ENCODE results near the gene ADGRG1.
"Not testable (repeated sequence)": the region's sequence is repeated elsewhere in the genome, so short reads cannot be mapped to it uniquely, and the experiment has no call there.

ADGRG1 gene

DNA sequence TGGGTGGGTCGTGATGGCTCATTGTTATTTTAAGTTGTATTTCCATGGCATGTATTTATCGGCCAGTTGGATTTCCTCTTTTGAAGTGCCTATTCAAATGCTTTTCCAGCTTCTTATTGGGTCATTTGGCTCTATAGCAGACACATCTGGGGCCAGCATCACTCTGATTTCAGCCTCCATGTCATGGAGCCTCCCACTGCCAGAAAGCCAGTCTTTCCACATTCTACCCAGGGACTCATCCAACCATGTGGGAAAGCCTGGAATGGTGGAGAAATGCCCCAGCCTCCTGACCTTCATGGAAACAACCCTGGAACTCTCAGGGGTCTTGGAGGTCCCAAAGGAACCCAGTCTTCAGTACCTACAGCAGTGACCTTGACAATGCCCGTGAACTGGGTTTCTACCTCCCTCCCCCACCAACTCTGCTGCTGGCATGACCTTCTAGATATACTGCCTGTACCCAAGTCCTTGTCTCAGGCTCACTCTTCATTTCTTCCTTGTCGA, 33.8 kb upstream of the ADGRG1 start:
- no peak overlapping the region for H3K27ac ChIP-seq (ENCODE audit: low read length)
- no peaks in the 10 kb centered on the region for H3K4me1 ChIP-seq (ENCODE audit: control insufficient read depth in 1 of 2, insufficient read depth in 2 of 2, low read length in 2 of 2)
- no peaks in the 10 kb centered on the region for H3K36me3 ChIP-seq (ENCODE audit: control insufficient read depth in 1 of 2, insufficient read depth in 2 of 2, low read length in 2 of 2)
- H3K27me3 ChIP-seq (ENCODE audit: low read depth, low read length) = peaks cover 4% of the 10 kb centered on the region
- no peak overlapping the region for H3K4me3 ChIP-seq (ENCODE audit: low read depth in 1 of 2, low read length in 2 of 2)
- H3K9me3 ChIP-seq (ENCODE audit: control insufficient read depth in 1 of 2, low read length in 2 of 2) = peaks cover 3 to 8% of the 10 kb centered on the region in 2 donors

DNA sequence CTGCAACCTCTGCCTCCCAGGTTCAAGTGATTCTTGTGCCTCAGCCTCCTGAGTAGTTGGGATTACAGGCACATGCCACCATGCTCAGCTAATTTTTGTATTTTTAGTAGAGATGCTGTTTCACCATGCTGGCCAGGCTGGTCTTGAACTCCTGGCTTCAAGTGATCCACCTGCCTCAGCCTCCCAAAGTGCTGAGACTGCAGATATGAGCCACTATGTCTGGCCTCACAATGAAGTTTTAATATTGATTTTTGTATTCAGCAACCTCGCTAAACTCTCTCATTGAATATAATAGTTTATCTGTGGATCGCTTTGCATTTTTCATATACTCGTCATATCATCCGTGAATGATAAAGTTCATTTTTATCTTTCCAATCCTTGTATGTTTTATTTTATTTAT, 32.2 kb upstream of the ADGRG1 start:
- not testable (repeated sequence) for H3K27ac ChIP-seq (ENCODE audit: low read length); H3K36me3 ChIP-seq (ENCODE audit: control insufficient read depth in 1 of 2, insufficient read depth in 2 of 2, low read length in 2 of 2); H3K4me3 ChIP-seq (ENCODE audit: low read depth in 1 of 2, low read length in 2 of 2); H3K27me3 ChIP-seq (ENCODE audit: low read depth, low read length); H3K4me1 ChIP-seq (ENCODE audit: control insufficient read depth in 1 of 2, insufficient read depth in 2 of 2, low read length in 2 of 2); H3K9me3 ChIP-seq (ENCODE audit: control insufficient read depth in 1 of 2, low read length in 2 of 2)

DNA sequence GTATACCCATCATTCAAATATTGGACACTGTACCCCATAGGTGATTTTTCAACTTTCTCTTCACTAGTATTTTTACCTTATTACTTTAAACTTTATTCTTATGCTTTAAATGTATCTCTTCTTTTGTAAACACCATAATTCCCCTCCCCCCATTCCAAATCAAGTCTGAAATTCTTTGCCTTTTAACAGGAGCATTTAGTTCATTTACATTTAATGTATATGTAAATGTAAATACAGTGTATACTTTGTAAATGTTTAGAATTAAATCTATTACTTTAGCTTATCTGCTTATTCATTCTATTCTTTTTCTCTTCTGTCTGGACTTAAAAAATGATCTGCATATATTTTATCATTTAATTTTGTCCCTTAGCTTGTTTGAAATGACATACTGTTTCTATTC, 30.0 kb upstream of the ADGRG1 start:
- H3K9me3 ChIP-seq (ENCODE audit: control insufficient read depth in 1 of 2, low read length in 2 of 2) = peaks cover 3 to 8% of the 10 kb centered on the region in 2 donors
- no peaks in the 10 kb centered on the region for H3K4me1 ChIP-seq (ENCODE audit: control insufficient read depth in 1 of 2, insufficient read depth in 2 of 2, low read length in 2 of 2)
- H3K27me3 ChIP-seq (ENCODE audit: low read depth, low read length) = peaks cover 5% of the 10 kb centered on the region
- H3K27ac ChIP-seq (ENCODE audit: low read length) = no peak overlapping the region
- H3K36me3 ChIP-seq (ENCODE audit: control insufficient read depth in 1 of 2, insufficient read depth in 2 of 2, low read length in 2 of 2) = no peaks in the 10 kb centered on the region
- no peak overlapping the region for H3K4me3 ChIP-seq (ENCODE audit: low read depth in 1 of 2, low read length in 2 of 2)

DNA sequence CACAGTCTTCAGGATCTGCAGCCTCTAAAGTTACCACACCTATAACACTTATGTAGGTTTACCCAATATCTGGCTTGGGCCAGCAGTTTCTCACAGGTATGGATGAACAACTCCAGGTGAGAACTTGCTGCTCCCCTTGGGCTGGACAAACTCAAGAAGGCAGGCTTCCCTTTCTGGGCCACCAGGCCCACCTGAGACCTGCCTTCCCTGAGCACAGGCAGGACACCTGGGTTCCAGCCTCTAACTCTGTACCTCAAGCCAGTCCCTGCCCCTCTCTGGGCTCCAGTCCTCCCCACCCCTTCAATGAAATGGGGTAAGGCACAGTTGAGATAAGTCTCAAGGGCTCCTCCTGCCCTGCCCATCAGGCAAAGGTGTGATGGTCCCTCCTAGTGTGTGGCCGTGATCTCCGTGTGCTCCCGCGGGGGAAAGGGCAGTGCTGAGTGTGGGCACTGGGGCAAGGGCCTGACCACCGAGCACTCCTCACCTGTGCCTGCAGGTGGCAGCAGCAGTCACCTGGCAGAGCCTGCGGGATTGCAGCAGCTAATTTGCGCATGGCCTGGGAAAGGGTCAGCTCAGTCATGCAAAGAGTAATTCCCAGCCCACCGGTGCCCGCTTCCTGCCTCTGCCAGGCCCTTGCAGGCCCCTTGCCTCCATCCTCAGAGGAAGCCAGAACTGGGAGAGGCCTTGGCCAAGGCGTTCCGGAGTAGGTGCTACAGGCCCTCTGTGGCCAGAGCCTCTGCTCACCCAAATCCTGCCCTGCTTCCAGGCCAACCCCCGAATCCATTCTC, 28.2 kb upstream of the ADGRG1 start:
- Histone ChIP-seq H3K4me3 (ENCODE audit: low read depth in 1 of 2, low read length in 2 of 2) (no peak overlapping the region), H3K36me3 (ENCODE audit: control insufficient read depth in 1 of 2, insufficient read depth in 2 of 2, low read length in 2 of 2) (no peaks in the 10 kb centered on the region), H3K27me3 (ENCODE audit: low read depth, low read length) (peaks cover 5% of the 10 kb centered on the region), H3K9me3 (ENCODE audit: control insufficient read depth in 1 of 2, low read length in 2 of 2) (peaks cover 3 to 8% of the 10 kb centered on the region in 2 donors), H3K27ac (ENCODE audit: low read length) (no peak overlapping the region), H3K4me1 (ENCODE audit: control insufficient read depth in 1 of 2, insufficient read depth in 2 of 2, low read length in 2 of 2) (no peaks in the 10 kb centered on the region)

DNA sequence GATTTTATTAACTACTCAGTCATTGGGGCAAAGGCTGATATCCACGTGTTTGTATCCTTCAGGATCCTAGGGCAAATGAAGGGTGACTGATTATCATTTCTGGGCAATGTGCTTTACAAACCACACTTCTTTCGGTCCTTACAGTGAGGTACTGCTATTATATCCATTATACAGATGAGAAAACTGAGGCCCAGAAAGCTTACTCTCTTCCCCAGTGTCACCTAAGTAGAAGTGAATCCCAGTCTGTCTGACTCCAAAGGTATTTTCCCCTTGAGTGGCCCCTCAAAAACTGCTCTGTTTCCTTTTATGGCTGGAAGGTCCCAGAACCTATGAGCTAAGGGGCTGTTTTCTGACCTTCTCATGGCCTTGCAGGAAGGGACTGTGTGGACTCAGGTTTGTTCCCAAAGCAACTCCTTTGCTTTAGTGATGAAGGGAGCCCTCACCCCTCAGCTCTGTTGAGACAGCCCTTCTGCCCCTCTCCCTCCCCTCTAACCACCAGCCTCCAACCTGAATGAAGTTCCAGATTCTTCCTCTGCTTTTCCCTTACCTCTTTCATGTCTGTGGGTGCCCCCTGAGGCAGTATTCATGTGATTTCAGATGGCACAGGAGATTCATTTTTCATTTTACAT, 27.4 kb upstream of the ADGRG1 start:
- peaks cover 5% of the 10 kb centered on the region for H3K27me3 ChIP-seq (ENCODE audit: low read depth, low read length)
- H3K27ac ChIP-seq (ENCODE audit: low read length) = peak overlapping the region; percentile 45

DNA sequence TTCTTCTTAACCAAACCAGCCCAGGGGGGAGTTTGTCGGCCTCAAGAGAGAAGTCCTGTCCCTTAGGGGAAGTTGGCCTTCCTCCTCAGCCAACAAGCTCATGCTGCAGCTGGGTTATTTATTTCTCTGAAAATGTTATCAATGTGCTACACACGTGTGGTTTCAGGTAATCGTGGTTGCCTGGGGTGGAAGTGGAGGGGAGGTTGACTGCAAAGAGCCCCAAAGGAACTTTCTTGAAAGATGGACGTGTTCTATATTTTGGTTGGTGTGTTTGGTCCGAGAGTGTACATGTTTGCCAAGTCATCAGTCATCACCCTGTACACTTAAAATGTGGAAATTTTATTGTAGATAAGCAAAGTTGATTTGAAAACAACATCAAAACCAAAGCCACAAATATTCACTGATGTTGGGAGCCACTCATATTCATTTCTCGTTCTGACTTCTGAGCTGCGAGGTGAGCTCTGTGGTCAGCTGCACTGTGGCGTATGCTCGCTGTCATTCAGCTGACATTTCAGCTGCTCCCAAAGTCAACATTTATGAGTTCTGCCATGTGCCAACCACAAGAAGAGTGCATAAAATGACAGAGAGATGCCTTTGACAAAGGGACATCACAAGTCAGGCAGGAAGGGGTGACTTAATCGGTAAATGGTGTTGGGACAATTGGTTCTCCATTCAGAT, 26.5 kb upstream of the ADGRG1 start:
- Histone ChIP-seq H3K9me3 (ENCODE audit: control insufficient read depth in 1 of 2, low read length in 2 of 2) (no peaks in the 10 kb centered on the region), H3K4me1 (ENCODE audit: control insufficient read depth in 1 of 2, insufficient read depth in 2 of 2, low read length in 2 of 2) (no peaks in the 10 kb centered on the region), H3K27me3 (ENCODE audit: low read depth, low read length) (peaks cover 5% of the 10 kb centered on the region), H3K4me3 (ENCODE audit: low read depth in 1 of 2, low read length in 2 of 2) (no peak overlapping the region), H3K27ac (ENCODE audit: low read length) (no peak overlapping the region), H3K36me3 (ENCODE audit: control insufficient read depth in 1 of 2, insufficient read depth in 2 of 2, low read length in 2 of 2) (no peaks in the 10 kb centered on the region)

More for the DNA sequence above, 27.4 kb upstream of the ADGRG1 start:
- Histone ChIP-seq H3K9me3 (ENCODE audit: control insufficient read depth in 1 of 2, low read length in 2 of 2) (peaks cover 0 to 4% of the 10 kb centered on the region in 2 donors), H3K36me3 (ENCODE audit: control insufficient read depth in 1 of 2, insufficient read depth in 2 of 2, low read length in 2 of 2) (no peaks in the 10 kb centered on the region), H3K4me1 (ENCODE audit: control insufficient read depth in 1 of 2, insufficient read depth in 2 of 2, low read length in 2 of 2) (no peaks in the 10 kb centered on the region), H3K4me3 (ENCODE audit: low read depth in 1 of 2, low read length in 2 of 2) (no peak overlapping the region)

DNA sequence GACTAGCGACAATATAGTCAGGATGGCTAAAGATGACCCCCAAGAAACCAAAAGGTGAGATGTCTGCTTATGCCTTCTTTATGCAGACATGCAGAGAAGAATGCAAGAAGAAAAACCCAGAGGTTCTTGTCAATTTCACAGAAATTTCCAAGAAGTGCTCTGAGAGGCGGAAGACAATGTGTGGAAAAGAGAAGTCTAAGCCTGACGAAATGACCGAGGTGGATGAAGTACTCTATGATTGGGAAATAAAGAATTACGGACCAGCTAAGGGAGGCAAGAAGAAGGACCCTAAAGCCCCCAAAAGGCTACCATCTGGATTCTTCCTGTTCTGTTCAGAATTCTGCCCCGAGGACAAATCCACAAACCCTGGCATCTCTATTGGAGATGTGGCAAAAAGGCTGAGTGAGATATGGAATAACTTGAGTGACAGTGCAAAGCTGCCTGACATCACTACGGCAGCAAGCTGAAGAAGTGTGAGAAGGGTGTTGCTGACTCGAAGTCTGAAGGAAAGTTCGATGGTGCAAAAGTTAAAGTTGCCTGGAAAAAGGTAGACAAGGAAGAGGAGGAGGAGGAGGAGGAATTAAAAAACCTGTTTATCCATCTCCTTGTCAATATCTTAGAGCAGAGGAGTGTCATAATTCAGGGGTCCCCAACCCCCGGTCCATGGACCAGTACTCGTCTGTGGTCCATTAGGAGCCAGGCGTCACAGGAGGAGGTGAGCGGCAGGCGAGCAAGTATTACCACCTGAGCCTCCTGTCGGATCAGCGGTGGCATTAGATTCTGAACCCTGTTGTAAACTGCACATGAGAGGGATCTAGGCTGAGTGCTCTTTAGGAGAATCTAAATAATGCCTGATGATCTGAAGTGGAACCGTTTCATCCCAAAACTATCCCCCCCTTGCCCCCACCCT, 25.1 kb upstream of the ADGRG1 start:
- Histone ChIP-seq H3K4me1 (ENCODE audit: control insufficient read depth in 1 of 2, insufficient read depth in 2 of 2, low read length in 2 of 2) (no peaks in the 10 kb centered on the region), H3K36me3 (ENCODE audit: control insufficient read depth in 1 of 2, insufficient read depth in 2 of 2, low read length in 2 of 2) (no peaks in the 10 kb centered on the region), H3K27ac (ENCODE audit: low read length) (no peak overlapping the region), H3K9me3 (ENCODE audit: control insufficient read depth in 1 of 2, low read length in 2 of 2) (no peaks in the 10 kb centered on the region), H3K4me3 (ENCODE audit: low read depth in 1 of 2, low read length in 2 of 2) (no peak overlapping the region), H3K27me3 (ENCODE audit: low read depth, low read length) (peaks cover 5% of the 10 kb centered on the region)

DNA sequence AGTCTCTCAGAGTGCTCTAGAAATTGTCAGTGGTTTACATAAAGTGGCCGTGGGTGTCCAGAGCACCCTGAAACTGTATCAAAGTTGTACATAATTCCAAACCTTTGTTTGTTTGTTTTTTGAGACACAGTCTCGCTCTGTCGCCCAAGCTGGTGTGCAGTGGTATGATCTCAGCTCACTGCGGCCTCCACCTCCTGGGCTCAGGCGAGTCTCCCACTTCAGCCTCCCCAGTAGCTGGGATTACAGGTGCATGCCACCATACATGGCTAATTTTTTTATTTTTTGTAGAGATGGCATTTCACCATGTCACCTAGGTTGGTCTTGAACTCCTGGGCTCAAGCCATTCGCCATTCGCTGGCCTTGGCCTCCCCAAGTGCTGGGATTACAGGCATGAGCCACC, 24.3 kb upstream of the ADGRG1 start:
- Histone ChIP-seq H3K27ac (ENCODE audit: low read length) (no peak overlapping the region), H3K27me3 (ENCODE audit: low read depth, low read length) (peaks cover 5% of the 10 kb centered on the region), H3K9me3 (ENCODE audit: control insufficient read depth in 1 of 2, low read length in 2 of 2) (no peaks in the 10 kb centered on the region), H3K4me1 (ENCODE audit: control insufficient read depth in 1 of 2, insufficient read depth in 2 of 2, low read length in 2 of 2) (no peaks in the 10 kb centered on the region), H3K36me3 (ENCODE audit: control insufficient read depth in 1 of 2, insufficient read depth in 2 of 2, low read length in 2 of 2) (no peaks in the 10 kb centered on the region), H3K4me3 (ENCODE audit: low read depth in 1 of 2, low read length in 2 of 2) (no peak overlapping the region)

DNA sequence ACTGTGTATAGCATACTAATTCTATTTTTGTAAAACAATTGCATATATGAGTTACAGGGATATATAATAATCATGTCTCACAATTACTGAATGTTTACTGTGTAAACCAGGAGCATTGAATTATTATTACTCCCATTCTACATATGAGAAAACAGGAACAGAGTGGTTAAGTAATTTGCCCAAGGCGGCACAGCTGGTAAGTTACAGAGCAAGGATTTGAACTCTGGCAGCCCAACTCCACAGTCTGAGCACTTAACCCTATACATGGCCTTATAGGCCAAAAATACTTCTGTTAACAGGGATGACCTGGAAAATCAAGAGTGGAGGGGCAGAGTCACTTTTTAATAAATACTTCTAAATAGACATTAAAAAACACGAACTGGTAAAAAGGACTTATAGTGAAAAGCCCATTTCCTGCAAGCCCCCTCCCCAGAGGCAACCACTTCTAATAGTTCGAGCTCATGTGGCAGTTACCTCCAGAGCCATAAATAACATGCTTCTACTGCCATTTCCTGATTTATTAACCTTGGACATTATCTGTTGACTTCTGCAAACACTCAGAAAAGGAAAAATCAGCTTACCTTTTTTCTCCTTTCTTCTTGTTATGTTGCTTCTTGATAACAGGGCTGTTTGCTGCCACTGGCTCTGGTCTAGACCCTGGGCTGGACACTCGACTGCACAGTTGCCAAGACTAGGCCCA, 22.1 kb upstream of the ADGRG1 start:
- Histone ChIP-seq H3K36me3 (ENCODE audit: control insufficient read depth in 1 of 2, insufficient read depth in 2 of 2, low read length in 2 of 2) (no peaks in the 10 kb centered on the region), H3K27me3 (ENCODE audit: low read depth, low read length) (peaks cover 5% of the 10 kb centered on the region), H3K27ac (ENCODE audit: low read length) (peak overlapping the region; percentile 25), H3K4me3 (ENCODE audit: low read depth in 1 of 2, low read length in 2 of 2) (no peak overlapping the region), H3K4me1 (ENCODE audit: control insufficient read depth in 1 of 2, insufficient read depth in 2 of 2, low read length in 2 of 2) (peaks cover 0 to 7% of the 10 kb centered on the region in 2 donors), H3K9me3 (ENCODE audit: control insufficient read depth in 1 of 2, low read length in 2 of 2) (no peaks in the 10 kb centered on the region)

DNA sequence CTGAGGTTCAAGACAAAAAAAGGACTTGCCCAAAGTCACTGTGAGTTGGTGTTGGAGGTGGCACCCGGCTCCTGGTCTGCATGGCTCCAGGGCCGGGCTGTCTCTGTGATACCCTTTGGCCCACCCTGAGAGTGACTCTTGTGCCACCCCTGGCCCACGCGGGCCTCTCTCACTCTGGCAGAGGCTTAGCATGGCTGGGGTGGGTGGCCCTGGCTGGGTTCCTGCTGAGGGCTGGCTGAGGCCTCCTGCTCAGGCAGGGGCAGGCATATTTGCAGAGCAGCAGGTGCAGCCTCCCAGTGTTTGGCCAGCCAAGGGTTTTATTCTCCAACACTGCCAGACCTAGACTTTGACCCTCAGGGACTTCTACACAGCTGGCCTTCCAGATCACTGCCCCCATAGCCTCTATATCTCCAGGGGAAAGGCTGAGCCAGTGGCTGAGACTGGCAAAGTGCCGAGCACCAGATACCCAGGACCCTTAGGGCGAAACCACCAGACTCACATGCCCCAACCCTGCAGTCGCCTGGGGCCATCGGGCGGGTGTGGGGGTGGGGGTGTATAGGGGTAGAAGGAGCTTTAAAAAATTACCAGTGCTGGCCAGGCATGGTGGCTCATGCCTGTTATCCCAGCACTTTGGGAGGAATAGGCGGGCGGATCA, 21.5 kb upstream of the ADGRG1 start:
- Histone ChIP-seq H3K9me3 (ENCODE audit: control insufficient read depth in 1 of 2, low read length in 2 of 2) (no peaks in the 10 kb centered on the region), H3K4me1 (ENCODE audit: control insufficient read depth in 1 of 2, insufficient read depth in 2 of 2, low read length in 2 of 2) (peaks cover 0 to 7% of the 10 kb centered on the region in 2 donors), H3K27ac (ENCODE audit: low read length) (peak overlapping the region; percentile 25), H3K27me3 (ENCODE audit: low read depth, low read length) (peaks cover 2% of the 10 kb centered on the region), H3K4me3 (ENCODE audit: low read depth in 1 of 2, low read length in 2 of 2) (no peak overlapping the region), H3K36me3 (ENCODE audit: control insufficient read depth in 1 of 2, insufficient read depth in 2 of 2, low read length in 2 of 2) (no peaks in the 10 kb centered on the region)
